PFSK-1 (cell line): ENCODE measurements around the gene ZNF765.

Experiments used
- SIN3A ChIP-seq: IDR thresholded peaks from 2 replicates; pipeline ENCODE4 v1.6.1; 2012; ENCODE audit warnings: mild to moderate bottlenecking, low read length, moderate library complexity, borderline replicate concordance; ENCODE audit not compliant: insufficient read depth
- TAF1 ChIP-seq: IDR thresholded peaks from 2 replicates; pipeline ENCODE4 v1.6.1; 2012; ENCODE audit warnings: low read length, control low read depth, borderline replicate concordance; ENCODE audit not compliant: insufficient read depth

DNA sequence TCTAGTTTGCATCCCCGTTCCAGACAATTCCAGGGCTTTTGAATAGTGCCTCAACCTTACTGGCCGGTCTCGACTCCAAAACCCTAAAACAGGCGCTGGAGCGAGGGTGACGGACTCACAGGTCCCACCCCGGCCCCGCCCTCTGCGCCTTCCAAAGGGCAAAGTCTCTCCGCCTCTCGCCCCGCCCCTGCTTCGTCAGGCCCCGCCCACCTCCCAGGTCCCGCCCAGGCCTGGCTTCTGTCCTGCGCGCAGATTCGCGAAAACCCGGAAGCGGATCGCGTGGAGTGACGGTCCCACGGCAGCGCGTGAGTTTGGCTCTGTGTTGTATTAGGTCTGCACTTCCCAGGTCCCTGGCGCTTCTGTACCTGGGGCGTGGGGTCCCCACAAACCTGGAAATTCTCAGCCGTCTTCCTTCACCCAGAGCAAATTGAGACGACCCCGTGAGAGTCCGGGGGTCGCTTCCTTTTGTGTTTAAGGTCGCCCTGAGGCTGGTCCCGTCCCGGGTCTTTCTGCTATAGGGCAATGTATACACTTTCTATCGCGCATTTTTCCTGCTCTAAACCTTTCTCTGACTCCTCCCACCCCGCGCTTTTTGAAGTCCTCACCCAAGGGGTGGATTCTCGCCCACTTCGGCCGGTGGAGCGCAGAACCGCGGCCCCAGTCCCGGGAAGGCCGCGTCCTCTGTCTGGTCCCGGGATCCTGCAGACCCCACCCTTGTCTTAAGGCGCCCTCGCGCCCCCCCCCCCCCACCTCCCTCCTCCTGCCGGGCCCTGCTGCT lies 72.7 kb downstream of the ZNF765 start, which contains the start of gene ZNF813:
- TF ChIP-seq TAF1 (no peak), SIN3A (peak; percentile 49; the same call in 1 of the 2 replicates)
